ENCODE measurements around the gene AGXT.

GRCh38 chr2:240820607-240821428, 47.8 kb upstream of the AGXT start:
- no peak for TF ChIP-seq CTCF (IDR thresholded peaks at IDR 0.05; ENCODE audit: low read depth, low read length, missing input control)
- no peak for TF ChIP-seq ATF3 (IDR thresholded peaks at IDR 0.05)
- TF ChIP-seq NR2F2 (IDR thresholded peaks at IDR 0.05) = no peak
- no peak for TF ChIP-seq GABPA (IDR thresholded peaks at IDR 0.05 in 1 of 2, conservative IDR thresholded peaks at IDR 0.05 in 1 of 2)
- no peak for TF ChIP-seq RAD21 (IDR thresholded peaks at IDR 0.05)
